ENCODE measurements around the gene PACSIN1. TPM values are rescaled to one million over a fixed set of nuclear protein-coding genes. Genes with fewer than 3 reads are reported as not detected.
A peak's percentile ranks its signal among the peaks of the same experiment; 100 is the strongest.
"Not testable (repeated sequence)": the region's sequence is repeated elsewhere in the genome, so short reads cannot be mapped to it uniquely, and the experiment has no call there.

The PACSIN1 gene
- total RNA-seq, 2 donors from 2014 or later, result 0.09 TPM; not detected in 1

- intact Hi-C loops (cut with DNase I), result no loop called here
Observed at GRCh38 chr6:34476921-34477320, 11.0 kb downstream of the PACSIN1 start.

GRCh38 chr6:34478796-34479195 lies 12.9 kb downstream of the PACSIN1 start:
- intact Hi-C loops (cut with DNase I), result no loop called here
- no peak for DNase-seq (ENCODE audit: low spot score)

More at GRCh38 chr6:34476921-34477320, 11.0 kb downstream of the PACSIN1 start:
- DNase-seq (ENCODE audit: low spot score), result no peak

GRCh38 chr6:34483781-34484180 lies 17.9 kb downstream of the PACSIN1 start:
- intact Hi-C loops (cut with DNase I), result not testable (repeated sequence)
- peak; percentile 37 for DNase-seq (ENCODE audit: low spot score)

- intact Hi-C loops (cut with DNase I), result no loop called here
- no peak for DNase-seq (ENCODE audit: low spot score)
Observed at GRCh38 chr6:34484391-34484790, 18.5 kb downstream of the PACSIN1 start.

- DNase-seq (ENCODE audit: low spot score), result peak; percentile 40
- intact Hi-C loops (cut with DNase I), result no loop called here
Observed at GRCh38 chr6:34484899-34485298, 19.0 kb downstream of the PACSIN1 start.

- intact Hi-C loops (cut with DNase I), result no loop called here
- DNase-seq (ENCODE audit: low spot score), result peak; percentile 40
Observed at GRCh38 chr6:34485321-34486060, 19.6 kb downstream of the PACSIN1 start.

- peak; percentile 35 for DNase-seq (ENCODE audit: low spot score)
Observed at GRCh38 chr6:34486106-34486740, 20.3 kb downstream of the PACSIN1 start.

GRCh38 chr6:34486886-34487285 lies 21.0 kb downstream of the PACSIN1 start:
- peak; percentile 53 for DNase-seq (ENCODE audit: low spot score)
- intact Hi-C loops (cut with DNase I), result not testable (repeated sequence)

More at GRCh38 chr6:34486106-34486740, 20.3 kb downstream of the PACSIN1 start:
- intact Hi-C loops (cut with DNase I), result no loop called here

GRCh38 chr6:34487536-34487935 lies 21.7 kb downstream of the PACSIN1 start:
- DNase-seq (ENCODE audit: low spot score), result peak; percentile 64
- intact Hi-C loops (cut with DNase I), result no loop called here

- intact Hi-C loops (cut with DNase I), result no loop called here
- peak; percentile 46 for DNase-seq (ENCODE audit: low spot score)
Observed at GRCh38 chr6:34489207-34489805, 23.4 kb downstream of the PACSIN1 start.

GRCh38 chr6:34490390-34491090 lies 24.7 kb downstream of the PACSIN1 start:
- intact Hi-C loops (cut with DNase I), result no loop called here
- DNase-seq (ENCODE audit: low spot score), result peak; percentile 69

- intact Hi-C loops (cut with DNase I), result no loop called here
- DNase-seq (ENCODE audit: low spot score), result peak; percentile 76
Observed at GRCh38 chr6:34491091-34491430, 25.2 kb downstream of the PACSIN1 start.

GRCh38 chr6:34493344-34493743 lies 27.5 kb downstream of the PACSIN1 start:
- intact Hi-C loops (cut with DNase I), result no loop called here
- peak; percentile 34 for DNase-seq (ENCODE audit: low spot score)

- intact Hi-C loops (cut with DNase I), result no loop called here
- no peak for DNase-seq (ENCODE audit: low spot score)
Observed at GRCh38 chr6:34494973-34495372, 29.1 kb downstream of the PACSIN1 start.

GRCh38 chr6:34496103-34496685 lies 30.3 kb downstream of the PACSIN1 start:
- DNase-seq (ENCODE audit: low spot score), result peak; percentile 77
- intact Hi-C loops (cut with DNase I), result no loop called here

- peak; percentile 61 for DNase-seq (ENCODE audit: low spot score)
- intact Hi-C loops (cut with DNase I), result no loop called here
Observed at GRCh38 chr6:34497411-34497810, 31.5 kb downstream of the PACSIN1 start.

GRCh38 chr6:34506718-34507117 lies 40.8 kb downstream of the PACSIN1 start:
- peak; percentile 23 for DNase-seq (ENCODE audit: low spot score)
- intact Hi-C loops (cut with DNase I), result loop anchor here in 1 of 2 donors (2.0 kb wide), 1 partner anchor 76 kb away; no protein-coding TSS in a partner anchor

- intact Hi-C loops (cut with DNase I), result no loop called here
- no peak for DNase-seq (ENCODE audit: low spot score)
Observed at GRCh38 chr6:34508425-34508824, 42.5 kb downstream of the PACSIN1 start.

GRCh38 chr6:34509782-34510181 lies 43.9 kb downstream of the PACSIN1 start:
- DNase-seq (ENCODE audit: low spot score), result no peak
- intact Hi-C loops (cut with DNase I), result no loop called here

Data from posterior vena cava (tissue), 2 donors.